Mesothelial cell of epicardium (in vitro differentiated cells): ENCODE measurements around the gene OSBPL6. TPM values are rescaled to one million over a fixed set of nuclear protein-coding genes. Genes with fewer than 3 reads are reported as not detected.

ENCODE experiments used
- DNase-seq, 2 experiments: peaks; one replicate each; pipeline ENCODE4 v3.0.0; 2021; ENCODE audit warnings: low spot score in 2 of 2; ENCODE audit not compliant: unreplicated experiment in 2 of 2
- H3K27ac Mint-ChIP-seq: 2 replicates; pipeline ENCODE4 v1.8.0; 2021; ENCODE audit warnings: mixed read lengths
- H3K27me3 Mint-ChIP-seq: 2 replicates; pipeline ENCODE4 v1.8.0; 2021; ENCODE audit warnings: low read depth, mixed read lengths
- H3K36me3 Mint-ChIP-seq: 2 replicates; pipeline ENCODE4 v1.8.0; 2021; ENCODE audit warnings: mixed read lengths
- H3K4me1 Mint-ChIP-seq: 2 replicates; pipeline ENCODE4 v1.8.0; 2021; ENCODE audit warnings: mixed read lengths
- H3K4me3 Mint-ChIP-seq: 2 replicates; pipeline ENCODE4 v1.8.0; 2021; ENCODE audit warnings: mild to moderate bottlenecking, moderate library complexity, mixed read lengths
- H3K9me3 Mint-ChIP-seq: 2 replicates; pipeline ENCODE4 v1.8.0; 2021; ENCODE audit warnings: mixed read lengths
- CTCF ChIP-seq: fragments of 200-600 bp; sonication (generic); IDR thresholded peaks from one replicate; pipeline ENCODE4 v1.5.0; 2021; ENCODE audit warnings: antibody characterized with exemption; ENCODE audit not compliant: unreplicated experiment
- total RNA-seq: library from RNA; stranded (reverse); gene quantifications from 3 replicates; pipeline ENCODE4 v1.2.1, GENCODE V29; 2021

Gene OSBPL6
- total RNA-seq, 1 donor from 2014 or later = 2.8 TPM

GRCh38 chr2:178386986-178387597, 192.8 kb downstream of the OSBPL6 start:
- no peak for TF ChIP-seq CTCF
- no peaks in the 10 kb centered on the region for H3K27me3 Mint-ChIP-seq
- no peaks in the 10 kb centered on the region for H3K9me3 Mint-ChIP-seq
- H3K4me1 Mint-ChIP-seq = no peaks in the 10 kb centered on the region
- no peak overlapping the region for H3K27ac Mint-ChIP-seq
- no peaks in the 10 kb centered on the region for H3K36me3 Mint-ChIP-seq
- DNase-seq = no peak
- H3K4me3 Mint-ChIP-seq = no peak overlapping the region

- H3K27me3 Mint-ChIP-seq = no peaks in the 10 kb centered on the region
- peaks cover 3% of the 10 kb centered on the region for H3K4me1 Mint-ChIP-seq
- no peaks in the 10 kb centered on the region for H3K36me3 Mint-ChIP-seq
- no peak overlapping the region for H3K27ac Mint-ChIP-seq
- TF ChIP-seq CTCF = no peak
- no peak overlapping the region for H3K4me3 Mint-ChIP-seq
- H3K9me3 Mint-ChIP-seq = no peaks in the 10 kb centered on the region
- no peak for DNase-seq
Measured at GRCh38 chr2:178388287-178388686, 194.0 kb downstream of the OSBPL6 start.

GRCh38 chr2:178391701-178392100, 197.4 kb downstream of the OSBPL6 start:
- H3K36me3 Mint-ChIP-seq = no peaks in the 10 kb centered on the region
- peaks cover 3% of the 10 kb centered on the region for H3K4me1 Mint-ChIP-seq
- no peaks in the 10 kb centered on the region for H3K9me3 Mint-ChIP-seq
- no peak for TF ChIP-seq CTCF
- no peaks in the 10 kb centered on the region for H3K27me3 Mint-ChIP-seq
- H3K27ac Mint-ChIP-seq = no peak overlapping the region
- H3K4me3 Mint-ChIP-seq = no peak overlapping the region
- DNase-seq = no peak

GRCh38 chr2:178392215-178392614, 197.9 kb downstream of the OSBPL6 start:
- DNase-seq = no peak
- peaks cover 3% of the 10 kb centered on the region for H3K4me1 Mint-ChIP-seq
- no peak for TF ChIP-seq CTCF
- no peaks in the 10 kb centered on the region for H3K9me3 Mint-ChIP-seq
- no peaks in the 10 kb centered on the region for H3K27me3 Mint-ChIP-seq
- H3K4me3 Mint-ChIP-seq = no peak overlapping the region
- no peak overlapping the region for H3K27ac Mint-ChIP-seq
- H3K36me3 Mint-ChIP-seq = no peaks in the 10 kb centered on the region

GRCh38 chr2:178394859-178395258, 200.5 kb downstream of the OSBPL6 start:
- H3K27ac Mint-ChIP-seq = no peak overlapping the region
- no peaks in the 10 kb centered on the region for H3K36me3 Mint-ChIP-seq
- TF ChIP-seq CTCF = no peak
- H3K27me3 Mint-ChIP-seq = no peaks in the 10 kb centered on the region
- DNase-seq = no peak
- no peaks in the 10 kb centered on the region for H3K9me3 Mint-ChIP-seq
- no peak overlapping the region for H3K4me3 Mint-ChIP-seq
- peaks cover 3% of the 10 kb centered on the region for H3K4me1 Mint-ChIP-seq

GRCh38 chr2:178395295-178395694, 201.0 kb downstream of the OSBPL6 start:
- peaks cover 3% of the 10 kb centered on the region for H3K4me1 Mint-ChIP-seq
- H3K36me3 Mint-ChIP-seq = no peaks in the 10 kb centered on the region
- no peaks in the 10 kb centered on the region for H3K27me3 Mint-ChIP-seq
- no peak for DNase-seq
- H3K27ac Mint-ChIP-seq = no peak overlapping the region
- no peak overlapping the region for H3K4me3 Mint-ChIP-seq
- no peak for TF ChIP-seq CTCF
- H3K9me3 Mint-ChIP-seq = no peaks in the 10 kb centered on the region
